ENCODE data around the gene CTSD. TPM values are rescaled to one million over a fixed set of nuclear protein-coding genes. Genes with fewer than 3 reads are reported as not detected.

Gene CTSD
- polyA plus RNA-seq, 5 donors: 97.8 to 192 (median 126) TPM

Other genes with a start within 250 kb of the CTSD start
- 1 to 10 TPM in 3 of 5 donors, under 1 TPM in 2; 0.85 to 1.8 (median 1.2) TPM for gene DUSP8, start 191.7 kb downstream of the CTSD start, polyA plus RNA-seq (ENCODE audit: insufficient read depth in 1 of 5, insufficient read length in 5 of 5, low replicate concordance in 1 of 5)
- gene KRTAP5-1, start 178.6 kb downstream of the CTSD start, polyA plus RNA-seq (ENCODE audit: insufficient read depth in 1 of 5, insufficient read length in 5 of 5, low replicate concordance in 1 of 5): not detected
- gene KRTAP5-2, start 165.6 kb downstream of the CTSD start, polyA plus RNA-seq (ENCODE audit: insufficient read depth in 1 of 5, insufficient read length in 5 of 5, low replicate concordance in 1 of 5): not detected
- gene KRTAP5-3, start 155.5 kb downstream of the CTSD start, polyA plus RNA-seq (ENCODE audit: insufficient read depth in 1 of 5, insufficient read length in 5 of 5, low replicate concordance in 1 of 5): not detected
- gene KRTAP5-4, start 141.8 kb downstream of the CTSD start, polyA plus RNA-seq (ENCODE audit: insufficient read depth in 1 of 5, insufficient read length in 5 of 5, low replicate concordance in 1 of 5): not detected
- gene KRTAP5-5, start 134.2 kb downstream of the CTSD start, polyA plus RNA-seq (ENCODE audit: insufficient read depth in 1 of 5, insufficient read length in 5 of 5, low replicate concordance in 1 of 5): not detected
- not detected for gene KRTAP5-6, start 66.7 kb downstream of the CTSD start, polyA plus RNA-seq (ENCODE audit: insufficient read depth in 1 of 5, insufficient read length in 5 of 5, low replicate concordance in 1 of 5)
- gene IFITM10, start 13.3 kb downstream of the CTSD start, polyA plus RNA-seq (ENCODE audit: insufficient read depth in 1 of 5, insufficient read length in 5 of 5, low replicate concordance in 1 of 5): under 1 TPM; 0.08 to 0.24 (median 0.10) TPM
- 1 to 10 TPM in 1 of 5 donors, under 1 TPM in 4; 0.15 to 1.2 (median 0.57) TPM for gene SYT8, start 71.1 kb upstream of the CTSD start, polyA plus RNA-seq (ENCODE audit: insufficient read depth in 1 of 5, insufficient read length in 5 of 5, low replicate concordance in 1 of 5)
- 100 to 1,000 TPM in 1 of 5 donors, 1 to 10 TPM in 2, under 1 TPM in 2; 0.46 to 153 (median 1.5) TPM for gene TNNI2, start 75.1 kb upstream of the CTSD start, polyA plus RNA-seq (ENCODE audit: insufficient read depth in 1 of 5, insufficient read length in 5 of 5, low replicate concordance in 1 of 5)
- gene LSP1, start 89.2 kb upstream of the CTSD start, polyA plus RNA-seq (ENCODE audit: insufficient read depth in 1 of 5, insufficient read length in 5 of 5, low replicate concordance in 1 of 5): 1 to 10 TPM; 5.4 to 9.9 (median 7.6) TPM
- under 1 TPM; 0.05 to 0.47 (median 0.16) TPM for gene PRR33, start 128.0 kb upstream of the CTSD start, polyA plus RNA-seq (ENCODE audit: insufficient read depth in 1 of 5, insufficient read length in 5 of 5, low replicate concordance in 1 of 5)
- 100 to 1,000 TPM in 1 of 5 donors, 10 to 100 TPM in 1, 1 to 10 TPM in 3; 2.5 to 291 (median 4.9) TPM for gene TNNT3, start 155.8 kb upstream of the CTSD start, polyA plus RNA-seq (ENCODE audit: insufficient read depth in 1 of 5, insufficient read length in 5 of 5, low replicate concordance in 1 of 5)
- 10 to 100 TPM; 33.3 to 60.5 (median 54.7) TPM for gene MRPL23, start 183.4 kb upstream of the CTSD start, polyA plus RNA-seq (ENCODE audit: insufficient read depth in 1 of 5, insufficient read length in 5 of 5, low replicate concordance in 1 of 5)
- gene H19, start 233.9 kb upstream of the CTSD start, polyA plus RNA-seq (ENCODE audit: insufficient read depth in 1 of 5, insufficient read length in 5 of 5, low replicate concordance in 1 of 5): 1,000 to 10,000 TPM in 2 of 5 donors, 100 to 1,000 TPM in 3; 610 to 1,942 (median 947) TPM